ENCODE results near the gene CPE. TPM values are rescaled to one million over a fixed set of nuclear protein-coding genes. Genes with fewer than 3 reads are reported as not detected.

CPE gene
- total and polyA plus RNA-seq, 12 donors, result 16.9 to 57.6 (median 26.6) TPM

DNA sequence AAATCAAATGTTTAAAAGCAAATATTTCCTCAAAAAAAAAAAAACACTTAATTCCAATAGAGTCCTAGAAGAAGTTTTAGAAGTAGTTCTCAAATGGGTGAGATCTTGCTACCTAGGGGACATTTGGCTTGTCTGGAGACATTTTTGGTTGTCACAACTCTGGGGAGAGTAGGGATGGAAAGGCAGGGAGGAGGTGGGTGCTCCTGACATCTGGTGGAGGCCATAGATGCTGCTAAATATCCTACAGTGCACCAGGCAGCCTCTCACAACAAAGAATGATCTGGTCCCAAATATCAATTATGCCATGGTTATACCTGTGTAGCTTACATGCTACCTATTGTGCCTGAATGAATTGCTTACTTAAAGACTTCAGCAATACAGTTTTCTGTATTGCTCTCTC lies 46.8 kb downstream of the CPE start:
- TF ChIP-seq, protein P1, sequence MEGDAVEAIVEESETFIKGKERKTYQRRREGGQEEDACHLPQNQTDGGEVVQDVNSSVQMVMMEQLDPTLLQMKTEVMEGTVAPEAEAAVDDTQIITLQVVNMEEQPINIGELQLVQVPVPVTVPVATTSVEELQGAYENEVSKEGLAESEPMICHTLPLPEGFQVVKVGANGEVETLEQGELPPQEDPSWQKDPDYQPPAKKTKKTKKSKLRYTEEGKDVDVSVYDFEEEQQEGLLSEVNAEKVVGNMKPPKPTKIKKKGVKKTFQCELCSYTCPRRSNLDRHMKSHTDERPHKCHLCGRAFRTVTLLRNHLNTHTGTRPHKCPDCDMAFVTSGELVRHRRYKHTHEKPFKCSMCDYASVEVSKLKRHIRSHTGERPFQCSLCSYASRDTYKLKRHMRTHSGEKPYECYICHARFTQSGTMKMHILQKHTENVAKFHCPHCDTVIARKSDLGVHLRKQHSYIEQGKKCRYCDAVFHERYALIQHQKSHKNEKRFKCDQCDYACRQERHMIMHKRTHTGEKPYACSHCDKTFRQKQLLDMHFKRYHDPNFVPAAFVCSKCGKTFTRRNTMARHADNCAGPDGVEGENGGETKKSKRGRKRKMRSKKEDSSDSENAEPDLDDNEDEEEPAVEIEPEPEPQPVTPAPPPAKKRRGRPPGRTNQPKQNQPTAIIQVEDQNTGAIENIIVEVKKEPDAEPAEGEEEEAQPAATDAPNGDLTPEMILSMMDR (IDR thresholded peaks at IDR 0.05), result peak in 1 of 9 donors; percentile 25
- ATAC-seq, result peak in 2 of 8 donors; percentile 14 to 56
- Histone ChIP-seq H3K4me1 (peaks cover 0 to 6% (median 0%) of the 10 kb centered on the region in 9 donors), H3K4me3 (no peak overlapping the region), H3K27me3 (no peaks in the 10 kb centered on the region), H3K27ac (peak overlapping the region in 4 of 10 donors; percentile 2 to 50 (median 44)), H3K36me3 (no peaks in the 10 kb centered on the region), H3K9me3 (peaks cover 0 to 20% (median 0%) of the 10 kb centered on the region in 11 donors)
- intact Hi-C loops (cut with DNase I), result no loop called here
- no peak for DNase-seq

DNA sequence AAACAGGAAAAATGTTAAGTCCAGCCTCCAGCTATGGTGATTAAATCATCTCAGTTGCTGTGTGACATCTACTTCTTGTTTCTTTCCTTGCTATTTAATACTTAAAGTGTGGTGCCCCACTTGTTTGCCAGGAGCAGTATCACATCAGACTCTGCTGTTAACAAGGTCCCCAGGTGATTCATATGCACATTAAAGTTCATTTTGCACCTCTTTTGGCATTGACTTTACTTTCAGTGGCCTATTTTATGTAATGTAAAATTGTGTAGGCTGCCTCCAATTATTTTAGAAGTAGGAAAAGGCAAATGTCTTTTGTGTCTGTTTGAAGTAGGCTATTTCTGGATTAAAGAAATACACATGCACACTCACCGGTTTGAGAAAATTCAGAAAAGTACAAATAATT lies 47.5 kb downstream of the CPE start:
- TF ChIP-seq, protein P1 (IDR thresholded peaks at IDR 0.05), result no peak
- peaks cover 0 to 3% (median 0%) of the 10 kb centered on the region in 7 donors for H3K27me3 ChIP-seq
- ATAC-seq (no peak), DNase-seq (no peak)
- intact Hi-C loops (cut with DNase I), result no loop called here
- no peak overlapping the region for H3K4me3 ChIP-seq
- H3K9me3 ChIP-seq, result peaks cover 0 to 20% (median 0%) of the 10 kb centered on the region in 11 donors
- H3K36me3 ChIP-seq, result no peaks in the 10 kb centered on the region
- peak overlapping the region in 5 of 10 donors; percentile 6 to 52 (median 37) for H3K27ac ChIP-seq
- H3K4me1 ChIP-seq, result peaks cover 0 to 6% (median 0%) of the 10 kb centered on the region in 9 donors
- WGBS, 2 donors, result 71 to 78% methylated on average over 1 of the region's 1 CpG

DNA sequence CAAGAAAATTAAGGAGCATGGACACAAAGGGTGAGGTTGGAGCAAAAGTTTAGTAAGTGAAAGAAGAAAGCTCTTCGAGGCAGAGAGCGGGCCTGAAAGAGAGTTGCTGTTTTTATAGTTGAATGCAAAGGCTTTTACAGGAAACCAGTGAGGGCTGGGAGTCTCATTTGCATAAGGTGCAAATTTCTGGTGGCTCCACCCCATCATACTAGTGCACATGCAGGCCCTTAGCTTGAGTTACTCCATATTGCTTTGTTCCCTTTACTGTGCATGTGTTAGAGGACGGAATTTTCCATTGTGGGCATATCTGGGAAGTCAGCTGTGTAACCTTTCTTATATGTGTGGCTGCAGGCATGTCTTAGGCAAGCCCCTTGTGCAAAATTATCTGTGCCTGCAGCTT lies 48.0 kb downstream of the CPE start:
- Histone ChIP-seq H3K27ac (peak overlapping the region in 3 of 10 donors; percentile 37 to 52 (median 50)), H3K4me1 (peaks cover 0 to 6% (median 0%) of the 10 kb centered on the region in 9 donors), H3K9me3 (peaks cover 0 to 20% (median 0%) of the 10 kb centered on the region in 11 donors), H3K27me3 (peaks cover 0 to 3% (median 0%) of the 10 kb centered on the region in 7 donors), H3K4me3 (no peak overlapping the region), H3K36me3 (no peaks in the 10 kb centered on the region)
- WGBS, 2 donors, result 72 to 86% methylated on average over 3 of the region's 3 CpGs
- no peak for DNase-seq
- no peak for ATAC-seq
- TF ChIP-seq, protein P1 (IDR thresholded peaks at IDR 0.05), result no peak
- intact Hi-C loops (cut with DNase I), result no loop called here

DNA sequence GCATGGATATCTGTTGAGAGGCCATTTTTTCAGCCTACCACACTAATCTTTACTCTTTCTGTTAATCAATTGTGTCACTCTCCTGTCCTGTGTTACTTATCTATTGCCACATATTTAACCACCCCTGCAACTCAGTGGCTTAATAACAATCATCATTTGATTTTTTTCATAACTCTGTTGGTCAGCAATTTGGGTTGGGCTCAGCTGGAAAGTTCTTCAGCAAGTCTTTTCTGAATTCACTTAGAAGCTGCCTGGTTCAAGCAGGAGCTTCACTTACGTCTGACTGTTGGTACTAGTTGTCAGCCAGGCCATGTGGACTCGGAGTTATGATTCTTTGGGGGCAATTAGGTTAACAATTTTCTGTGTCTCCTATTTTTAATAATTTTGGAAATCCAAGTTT lies 50.1 kb downstream of the CPE start:
- WGBS, 2 donors, result 72 to 90% methylated on average over 2 of the region's 2 CpGs
- Histone ChIP-seq H3K4me3 (no peak overlapping the region), H3K27ac (no peak overlapping the region), H3K27me3 (peaks cover 0 to 3% (median 0%) of the 10 kb centered on the region in 7 donors), H3K9me3 (peaks cover 0 to 20% (median 0%) of the 10 kb centered on the region in 11 donors), H3K36me3 (no peaks in the 10 kb centered on the region), H3K4me1 (peaks cover 0 to 6% (median 0%) of the 10 kb centered on the region in 9 donors)
- no peak for ATAC-seq
- DNase-seq, result no peak
- intact Hi-C loops (cut with DNase I), result no loop called here
- TF ChIP-seq, protein P1 (IDR thresholded peaks at IDR 0.05), result no peak

Data from heart right ventricle (tissue), 16 donors.